Kidney capillary endothelial cell (primary cell): ENCODE data around the gene KRT86.
"Not testable (repeated sequence)": the region's sequence is repeated elsewhere in the genome, so short reads cannot be mapped to it uniquely, and the experiment has no call there.

ENCODE experiments used
- DNase-seq: peaks from one replicate; pipeline ENCODE4 v3.0.0-alpha.2; 2018; ENCODE audit warnings: low spot score

KRT86 gene

DNA sequence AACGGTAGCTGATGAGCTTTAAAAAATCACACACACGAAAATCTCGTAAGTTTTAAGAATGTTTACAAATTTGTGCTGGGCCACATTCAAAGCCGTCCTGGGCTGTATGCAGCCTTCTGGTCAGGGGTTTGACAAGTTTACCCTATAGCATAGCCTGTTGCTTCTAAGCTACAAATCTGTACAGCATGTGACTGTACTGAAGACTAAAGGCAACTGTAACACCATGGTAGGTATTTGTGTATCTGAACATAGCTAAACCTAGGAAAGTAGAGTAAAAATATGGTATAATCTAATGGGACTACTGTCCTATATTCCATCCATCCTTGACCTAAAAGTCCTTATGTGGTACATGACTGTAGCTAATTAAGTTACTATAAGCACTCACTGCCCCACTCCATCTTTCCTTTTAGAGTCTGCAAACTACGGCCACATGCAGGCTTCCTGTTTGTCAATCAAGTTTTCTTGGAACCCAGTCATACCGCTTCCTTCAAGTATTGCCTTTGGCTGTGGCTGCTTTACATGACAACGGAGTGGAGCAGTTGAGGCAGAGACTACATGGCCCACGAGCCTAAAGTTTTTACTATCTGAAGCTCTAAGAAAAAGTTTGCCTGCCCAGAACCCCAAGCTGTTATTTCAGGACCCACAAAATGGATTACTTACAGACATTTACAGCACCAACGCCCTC, 22.9 kb upstream of the KRT86 start:
- no peak for DNase-seq

DNA sequence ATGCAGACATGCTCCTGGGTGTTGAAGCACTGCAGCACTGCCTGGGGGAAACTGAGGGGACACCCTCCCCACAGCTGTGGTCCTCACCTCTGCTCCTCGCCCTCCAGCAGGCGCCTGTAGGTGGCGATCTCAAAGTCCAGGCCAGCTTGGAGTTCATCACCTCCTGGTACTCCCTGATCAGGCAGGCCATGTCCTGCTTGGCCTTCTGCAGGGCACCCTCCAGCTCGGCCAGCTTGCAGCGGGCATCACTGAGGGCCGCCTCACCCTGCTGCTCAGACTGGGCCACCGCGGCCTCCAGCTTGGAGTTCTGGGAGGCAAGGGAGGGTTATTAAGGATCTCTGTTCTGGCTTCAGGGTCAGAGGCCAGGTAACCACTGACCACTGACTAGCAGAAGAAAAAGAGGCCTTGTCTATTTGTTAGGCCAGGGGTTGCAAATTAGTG, 22.2 kb upstream of the KRT86 start:
- not testable (repeated sequence) for DNase-seq

DNA sequence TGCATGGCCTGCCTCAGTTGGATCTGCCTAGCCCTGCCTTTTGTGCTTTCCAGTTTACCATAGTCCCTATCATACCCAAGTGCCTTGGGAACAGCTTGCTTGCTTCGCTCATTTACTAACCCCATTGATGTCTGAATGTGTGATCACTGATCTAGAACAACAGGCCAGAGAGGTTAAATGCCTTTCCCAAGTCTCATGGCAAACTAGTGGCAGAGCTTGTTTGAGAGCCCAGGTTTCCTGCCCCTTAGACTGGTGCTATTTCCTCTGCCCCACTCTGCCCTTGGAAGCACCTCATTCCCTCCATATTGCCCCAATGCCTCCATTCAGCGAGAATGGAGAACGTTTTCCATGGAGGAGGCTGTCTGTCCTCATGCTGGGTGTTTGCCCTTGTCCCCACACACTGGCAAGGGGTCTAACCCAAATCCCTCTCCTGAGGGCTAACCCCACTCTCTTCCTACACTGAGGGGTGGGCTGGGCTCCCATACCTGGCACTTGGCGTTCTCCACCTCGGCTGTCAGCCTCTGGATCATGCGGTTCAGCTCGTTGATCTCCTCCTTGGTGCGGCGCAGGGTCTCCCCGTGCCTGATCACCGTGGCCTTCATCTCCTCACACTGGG, 21.6 kb upstream of the KRT86 start:
- no peak for DNase-seq

DNA sequence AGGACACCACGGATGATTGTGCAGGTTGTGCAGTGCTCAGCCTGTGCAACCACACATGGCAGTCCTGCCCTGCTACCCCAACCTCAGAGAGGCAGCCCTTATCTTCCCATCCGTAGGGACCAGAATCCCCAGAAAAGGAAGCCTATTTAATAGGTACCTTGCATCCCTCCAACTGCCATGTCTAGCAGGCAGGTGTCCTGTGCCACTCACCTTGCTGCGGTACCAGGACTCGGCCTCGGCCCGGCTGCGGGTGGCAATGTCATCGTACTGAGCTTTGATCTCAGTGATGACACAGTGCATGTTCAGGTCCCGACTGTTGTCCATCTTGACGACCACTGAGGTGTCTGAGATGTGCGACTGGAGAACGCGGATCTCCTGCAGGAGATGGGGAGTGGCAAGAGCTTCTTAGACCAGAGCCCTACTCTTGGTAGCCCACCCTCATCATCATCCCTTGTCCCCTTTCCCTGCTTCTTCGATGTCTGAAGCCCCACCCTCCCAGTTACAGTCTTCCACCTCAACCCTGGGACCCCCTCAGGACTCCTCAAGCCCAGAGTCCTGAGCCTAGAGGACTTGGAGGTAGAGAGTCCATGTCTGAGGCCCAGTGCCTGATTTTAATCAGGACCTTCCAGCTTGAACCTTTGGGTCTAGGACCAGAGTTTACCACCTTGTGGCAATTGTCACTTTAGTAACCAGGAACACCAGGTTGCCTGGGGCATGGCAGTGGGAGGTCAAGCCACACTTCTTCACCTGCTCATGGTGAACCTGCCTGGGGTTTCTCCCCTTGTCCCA, 20.9 kb upstream of the KRT86 start:
- DNase-seq, result no peak

DNA sequence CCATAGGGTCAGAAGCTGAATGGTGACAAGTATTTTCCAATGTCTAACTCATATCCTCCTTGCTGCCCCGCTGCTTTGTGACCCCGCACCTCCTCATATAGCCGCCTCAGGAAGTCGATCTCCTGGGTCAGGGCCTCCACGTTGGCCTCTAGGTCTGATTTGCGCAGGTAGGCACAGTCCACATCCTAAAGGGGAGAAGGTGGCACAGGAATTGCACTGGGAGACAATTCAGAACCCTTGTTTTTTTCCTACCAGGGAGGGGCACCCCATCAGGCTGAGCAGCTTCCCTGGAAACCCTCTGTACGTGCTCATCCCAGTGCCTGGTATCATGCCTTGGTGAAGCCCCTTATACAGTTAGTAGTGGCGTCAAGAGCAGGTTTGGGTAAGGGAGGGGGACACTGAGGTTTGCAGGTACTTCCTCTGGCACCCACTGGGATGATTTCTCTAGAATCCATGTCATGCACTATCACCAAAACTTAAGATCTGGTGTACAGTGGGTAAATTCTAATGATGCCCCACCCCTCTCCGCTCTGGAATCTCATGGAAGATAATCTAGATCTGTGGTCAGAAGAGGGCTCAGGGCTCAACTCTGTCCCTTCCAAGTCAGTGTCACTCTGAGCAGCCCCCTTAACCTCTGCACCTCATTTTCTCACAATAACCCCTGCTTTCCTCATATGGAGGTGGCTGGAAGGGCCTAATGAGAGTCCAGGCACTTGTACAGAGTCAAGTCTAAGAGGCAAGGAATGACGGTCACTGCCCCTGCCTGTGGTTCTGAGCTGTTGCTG, 20.1 kb upstream of the KRT86 start:
- no peak for DNase-seq

DNA sequence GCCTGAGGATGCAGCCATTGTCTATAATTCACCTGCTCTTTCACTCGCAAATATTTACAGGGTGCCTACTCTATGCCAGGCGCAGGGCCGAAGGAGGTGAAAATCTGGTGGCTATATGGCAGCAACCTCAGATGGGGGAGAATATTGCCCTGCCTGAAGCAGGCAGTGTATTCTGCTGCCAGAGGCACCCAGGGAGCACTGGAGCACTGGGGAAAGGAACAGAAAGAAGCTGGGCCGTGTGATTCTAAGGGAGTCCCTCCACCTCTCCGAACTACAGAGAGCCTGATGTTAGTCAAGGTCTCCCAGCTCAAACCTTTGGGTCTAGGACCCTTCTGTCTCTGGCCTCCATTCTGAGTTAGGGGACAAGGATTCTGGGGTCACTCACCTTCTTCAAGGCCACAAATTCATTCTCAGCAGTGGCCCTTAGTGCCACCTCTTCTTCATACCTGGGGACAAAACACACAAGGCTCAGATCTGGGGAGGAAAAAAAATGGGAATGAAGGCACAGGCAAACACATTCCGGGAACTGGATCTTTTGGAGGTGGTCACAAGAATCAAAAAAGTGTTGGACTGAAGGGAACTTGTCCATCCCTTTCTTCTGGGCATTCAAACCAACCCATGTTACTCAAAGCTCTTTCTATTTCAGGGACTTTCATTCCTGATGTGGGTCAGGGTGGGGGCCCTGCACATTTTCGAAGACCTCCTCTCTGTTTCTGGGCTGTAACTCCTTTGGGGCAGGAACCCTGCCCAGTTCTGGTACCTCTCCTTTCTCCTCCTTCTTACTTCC, 19.3 kb upstream of the KRT86 start:
- DNase-seq, result no peak

DNA sequence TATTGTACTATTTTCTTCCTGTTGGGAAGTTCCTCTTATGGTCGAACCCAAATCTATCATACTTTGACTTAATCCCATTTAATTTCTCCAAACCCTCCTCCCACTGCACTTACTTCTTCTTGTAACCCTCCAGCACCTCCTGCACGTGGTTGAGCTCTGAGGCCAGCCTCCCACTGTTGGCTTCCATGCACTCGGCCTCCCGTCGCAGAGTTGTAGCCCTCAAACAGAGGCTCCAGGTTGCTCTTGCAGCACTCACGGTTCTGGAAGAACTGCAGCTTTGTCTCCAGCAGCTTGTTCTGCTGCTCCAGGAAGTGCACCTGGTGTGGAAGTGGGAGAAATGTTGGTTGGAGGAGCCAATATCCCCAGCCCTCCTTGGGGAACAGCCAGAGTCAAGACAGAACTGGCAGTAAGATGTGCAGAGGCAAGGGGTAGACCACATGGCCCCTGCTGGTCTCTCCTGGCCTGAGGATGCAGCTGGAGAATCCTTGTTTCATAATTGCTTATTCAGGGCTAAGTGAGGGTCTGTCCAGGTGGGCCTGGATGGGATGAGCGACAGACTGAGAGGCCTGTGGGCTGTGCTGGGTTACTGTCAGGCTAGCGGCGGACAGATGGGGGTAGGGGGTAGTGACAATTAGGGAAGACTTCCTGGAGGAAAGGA, 18.4 kb upstream of the KRT86 start:
- no peak for DNase-seq

DNA sequence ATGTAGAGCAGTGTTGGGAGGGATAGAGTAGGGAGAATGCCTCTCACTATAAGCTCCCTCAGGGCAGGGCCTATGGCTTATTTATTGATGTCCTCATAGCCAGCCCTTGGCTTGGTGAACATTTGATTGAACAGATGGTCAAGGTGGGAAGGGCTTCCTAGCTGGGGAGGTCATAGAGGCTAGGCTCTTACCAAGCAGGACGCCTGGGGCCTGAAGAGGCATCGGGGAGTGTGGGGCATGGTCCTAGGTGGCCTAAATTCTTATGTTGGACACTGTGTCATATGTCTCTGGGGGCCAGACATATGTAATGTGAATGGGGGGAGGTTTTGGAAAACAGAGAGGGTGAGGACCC, 17.9 kb upstream of the KRT86 start:
- no peak for DNase-seq

DNA sequence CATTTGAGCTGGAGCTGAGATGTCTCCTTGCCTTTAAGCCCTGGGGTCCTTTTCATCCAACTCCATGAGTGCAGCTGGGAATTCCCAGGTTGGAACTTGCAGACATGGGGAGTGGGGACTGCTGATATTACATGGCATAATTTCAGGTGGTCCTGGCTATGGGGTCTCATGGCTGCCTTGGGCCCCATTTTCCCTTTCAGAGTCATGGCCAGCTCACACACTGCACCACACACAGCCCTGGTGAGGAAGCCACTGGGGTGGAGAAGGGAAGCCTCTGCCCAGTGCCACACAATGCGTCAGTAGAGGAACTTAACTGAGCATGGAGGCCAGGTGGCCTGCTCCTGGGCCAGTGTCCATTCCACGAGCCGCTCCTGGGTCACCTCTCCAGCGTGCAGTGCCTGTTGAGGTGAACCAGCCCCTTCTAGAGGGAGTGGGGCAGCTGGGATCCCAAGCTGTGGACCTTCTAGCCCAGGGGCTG, 17.3 kb upstream of the KRT86 start:
- no peak for DNase-seq

DNA sequence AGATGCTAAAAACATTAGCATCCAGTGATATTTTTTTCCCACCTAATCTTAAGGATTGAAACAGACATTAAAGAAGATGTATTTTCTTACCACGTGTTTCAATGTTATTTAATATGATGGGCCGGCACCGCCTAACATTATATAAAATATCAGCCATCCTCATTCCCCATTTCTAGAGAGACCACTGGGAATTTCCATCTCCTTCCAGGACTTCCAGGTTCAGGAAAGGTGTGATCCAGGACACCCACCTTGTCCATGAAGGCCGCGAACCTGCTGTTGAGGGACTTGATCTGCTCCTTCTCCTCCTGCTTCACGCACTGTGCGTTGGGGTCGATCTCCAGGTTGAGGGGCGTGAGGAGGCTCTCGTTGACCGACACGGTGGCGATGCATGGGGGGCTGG, 16.5 kb upstream of the KRT86 start:
- not testable (repeated sequence) for DNase-seq

DNA sequence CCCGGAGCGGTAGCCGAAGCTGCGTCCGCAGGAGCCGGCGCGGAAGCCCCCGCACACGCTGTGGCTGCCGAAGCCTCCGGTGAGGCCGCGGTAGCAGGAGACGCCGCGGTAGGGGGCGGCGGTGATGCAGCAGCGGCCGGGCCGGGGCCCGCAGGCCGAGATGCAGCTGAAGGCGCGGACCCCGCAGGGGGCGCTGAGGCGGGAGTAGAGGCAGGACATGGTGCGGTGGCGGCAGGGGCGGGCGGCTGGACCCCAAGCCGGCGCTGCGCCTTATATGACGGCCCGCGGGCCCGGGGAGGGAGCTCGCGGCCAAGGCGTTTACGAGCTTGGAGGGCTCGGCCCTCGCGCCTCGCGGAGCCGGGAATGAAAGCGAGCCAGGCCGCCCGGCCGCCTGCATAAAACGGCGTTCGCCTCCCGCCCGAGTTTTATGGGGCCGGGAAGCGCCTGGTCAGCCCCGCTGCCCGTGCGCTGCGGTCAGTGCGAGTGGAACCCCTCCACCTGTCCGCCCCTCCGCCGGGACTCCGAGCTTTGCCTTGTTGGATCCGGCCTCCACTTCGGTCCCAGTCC, 16.0 kb upstream of the KRT86 start:
- no peak for DNase-seq

DNA sequence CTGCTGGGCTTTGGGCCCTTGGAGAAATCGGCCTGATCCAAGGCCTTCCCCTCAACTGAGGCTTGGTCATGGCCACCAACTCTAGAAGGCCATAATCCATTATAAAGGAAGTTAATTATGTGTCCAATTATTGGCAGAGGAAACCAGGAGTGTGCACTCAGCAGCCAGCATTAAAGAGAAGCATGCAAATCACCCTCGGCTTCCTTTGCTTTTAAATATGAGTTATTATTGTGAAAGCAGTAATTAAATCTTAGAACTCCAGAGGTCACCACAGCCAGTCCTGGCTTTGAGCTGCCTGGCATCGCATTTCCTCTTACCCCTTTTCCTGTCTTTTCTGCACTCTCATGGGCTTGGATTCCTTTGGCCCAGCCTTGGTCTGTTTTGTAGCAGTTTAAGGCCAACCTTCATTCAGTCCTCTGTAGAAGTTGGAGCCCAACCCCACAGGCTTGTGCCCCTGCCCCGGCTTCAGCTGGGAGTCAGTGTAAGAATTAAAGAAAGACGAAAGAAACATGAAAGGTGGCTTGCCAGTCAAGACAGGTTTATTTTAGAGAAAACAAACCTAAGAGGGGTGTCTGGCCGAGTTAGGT, 14.7 kb upstream of the KRT86 start:
- DNase-seq, result no peak

DNA sequence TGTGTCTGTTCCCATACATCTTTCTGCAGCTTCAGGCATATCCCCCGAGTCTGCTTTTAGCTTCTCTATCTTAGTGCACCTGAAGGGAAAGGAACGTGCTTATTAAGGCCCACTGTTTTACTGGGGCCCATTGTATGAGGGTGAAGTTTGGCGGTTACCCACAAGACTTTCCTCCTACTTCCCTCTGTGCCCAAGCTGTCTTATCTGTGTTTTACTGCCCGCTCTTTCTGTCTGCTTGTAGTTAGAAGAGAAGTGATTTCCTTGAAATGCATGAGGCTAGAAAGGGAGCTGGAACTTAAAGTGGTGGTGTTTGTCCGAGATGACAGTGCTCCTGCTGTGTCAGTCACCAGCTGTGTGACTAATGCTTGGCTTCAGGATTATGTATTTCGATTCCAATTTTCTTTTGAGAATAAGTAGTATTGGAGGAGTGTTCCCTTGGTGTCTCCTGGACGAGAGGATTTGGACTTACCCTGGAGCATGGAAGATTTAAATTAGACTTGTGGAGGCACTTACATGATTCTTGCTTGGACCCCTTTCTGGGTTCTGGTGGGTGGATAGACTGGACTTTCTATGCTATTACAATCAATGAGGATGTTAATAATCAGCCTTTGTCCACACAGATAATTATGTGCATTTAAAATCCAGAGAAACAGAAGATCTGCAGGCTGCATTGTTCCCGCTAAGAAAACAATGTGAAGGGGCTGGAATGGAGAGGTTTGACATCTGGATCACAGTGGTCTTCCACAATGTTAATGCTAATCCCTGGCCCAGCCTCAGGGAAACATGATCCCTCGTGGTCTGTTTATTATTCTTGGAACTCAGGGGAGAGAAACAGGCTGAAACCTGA, 13.9 kb upstream of the KRT86 start:
- no peak for DNase-seq

DNA sequence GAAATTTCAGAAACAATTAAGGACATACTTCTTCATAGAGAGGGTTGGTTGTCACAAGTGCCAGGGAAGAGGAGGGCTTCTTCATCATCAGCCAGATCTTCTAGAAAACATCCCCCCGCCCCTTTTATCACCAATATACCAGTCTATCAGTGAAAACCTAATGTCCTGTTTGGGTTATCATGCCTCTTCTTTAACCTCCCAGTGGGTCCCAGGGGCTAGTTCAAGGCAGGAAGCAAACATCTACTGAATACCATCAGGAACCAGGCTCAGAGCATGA, 13.3 kb upstream of the KRT86 start:
- no peak for DNase-seq

DNA sequence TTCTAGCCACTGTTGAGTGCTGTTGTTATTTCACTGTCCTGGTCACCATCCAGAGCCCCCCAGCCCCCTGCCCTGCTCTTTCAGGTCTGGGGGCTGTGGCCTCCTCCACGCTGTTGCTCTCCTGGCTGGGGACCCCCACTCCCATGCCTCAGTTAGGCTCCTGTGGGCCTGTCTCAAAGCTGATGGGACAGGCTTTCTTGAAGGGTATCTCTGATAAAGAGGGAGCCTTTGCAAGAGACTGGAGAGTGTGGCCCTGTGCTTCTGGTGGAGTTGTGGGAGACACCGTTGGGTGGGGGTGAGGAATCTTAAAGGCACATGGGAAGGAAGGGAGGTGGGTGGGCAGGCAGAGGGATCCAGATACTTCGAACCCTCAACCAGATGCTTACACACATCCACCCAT, 12.2 kb upstream of the KRT86 start:
- DNase-seq, result no peak

DNA sequence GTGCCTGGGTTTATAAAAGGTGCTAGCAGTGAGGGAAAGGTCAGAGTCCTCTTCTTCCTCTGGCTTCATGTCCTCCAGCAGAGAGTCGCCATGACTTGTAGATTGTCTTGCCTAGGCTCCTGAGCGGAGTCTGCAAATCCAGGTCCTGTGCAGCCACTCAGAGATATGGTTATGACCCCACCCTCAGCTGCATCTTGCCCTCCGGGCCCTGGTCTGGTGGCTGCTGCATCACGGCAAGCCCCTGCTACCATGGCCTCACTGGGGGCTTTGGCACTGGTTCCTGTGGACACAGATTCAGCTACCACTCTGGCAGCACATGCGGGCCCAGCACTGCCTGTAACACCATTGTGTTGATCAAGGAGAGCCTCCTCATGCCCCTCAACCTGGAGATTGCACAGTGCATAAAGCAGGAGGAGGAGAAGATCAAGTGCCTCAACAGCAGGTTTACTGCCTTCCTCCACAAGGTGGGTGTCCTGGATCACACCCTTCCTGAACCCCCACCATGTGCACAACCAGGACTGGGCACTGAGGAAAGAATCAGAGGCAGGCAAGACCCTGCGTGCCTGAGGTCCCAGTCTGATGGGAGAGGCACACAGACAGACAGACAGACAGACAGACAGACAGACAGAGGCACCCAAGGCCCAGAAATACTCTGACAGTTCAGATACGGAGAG, 10.5 kb upstream of the KRT86 start:
- DNase-seq, result no peak

DNA sequence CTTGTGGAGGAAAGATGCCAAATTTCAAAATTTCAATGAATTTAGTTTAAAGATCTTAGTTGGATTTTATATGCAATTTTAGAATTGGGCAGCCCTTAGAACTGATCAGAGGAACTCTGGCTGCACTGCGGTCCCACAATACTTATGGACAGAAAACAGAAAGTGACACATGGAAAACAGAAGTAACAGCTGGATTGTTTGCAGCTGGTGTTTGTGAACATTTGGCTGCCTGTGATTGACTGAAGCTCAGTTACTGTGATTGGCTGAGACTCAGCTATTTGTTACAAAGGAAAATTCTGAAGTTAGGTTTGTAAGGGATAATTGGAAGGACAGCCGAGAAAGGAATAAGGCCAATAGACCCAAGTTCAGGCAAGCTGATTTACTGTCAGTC, 10.0 kb upstream of the KRT86 start:
- no peak for DNase-seq

DNA sequence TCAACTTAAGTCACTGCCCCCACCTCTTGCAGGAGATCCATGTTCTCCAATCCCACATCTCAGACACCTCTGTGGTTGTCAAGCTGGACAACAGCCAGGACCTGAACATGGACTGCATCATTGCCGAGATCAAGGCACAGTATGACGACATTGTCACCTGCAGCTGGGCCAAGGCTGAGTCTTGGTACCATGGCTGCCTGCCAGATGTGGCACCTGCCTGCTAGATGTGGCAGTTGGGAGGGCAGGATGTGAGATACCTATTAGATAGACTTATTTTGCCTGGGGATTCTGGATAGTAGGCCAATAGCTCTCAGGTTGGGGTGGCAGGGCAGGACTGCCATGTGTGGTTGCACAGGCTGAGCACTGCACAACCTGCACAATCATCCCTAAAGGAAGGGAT, 7.9 kb upstream of the KRT86 start:
- no peak for DNase-seq

DNA sequence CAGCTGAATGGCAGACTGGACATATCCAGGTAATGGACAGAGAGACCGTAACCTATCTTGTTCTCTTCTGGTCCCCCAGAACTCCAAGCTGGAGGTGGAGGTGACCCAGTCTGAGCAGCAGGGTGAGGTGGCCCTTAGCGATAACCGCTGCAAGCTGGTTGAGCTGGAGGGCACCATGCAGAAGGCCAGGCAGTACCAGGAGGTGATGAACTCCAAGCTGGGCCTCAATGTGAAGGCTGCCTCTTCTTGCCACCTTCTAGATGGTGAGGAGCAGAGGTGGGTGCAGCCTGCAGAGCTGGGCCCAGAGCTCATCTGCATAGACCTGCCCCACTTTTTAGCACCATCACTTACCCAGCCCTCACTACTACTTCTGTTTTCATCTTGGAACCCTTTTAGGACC, 7.2 kb upstream of the KRT86 start:
- DNase-seq, result no peak
